ENCODE measurements around the gene GFRA1.

Gene GFRA1

DNA sequence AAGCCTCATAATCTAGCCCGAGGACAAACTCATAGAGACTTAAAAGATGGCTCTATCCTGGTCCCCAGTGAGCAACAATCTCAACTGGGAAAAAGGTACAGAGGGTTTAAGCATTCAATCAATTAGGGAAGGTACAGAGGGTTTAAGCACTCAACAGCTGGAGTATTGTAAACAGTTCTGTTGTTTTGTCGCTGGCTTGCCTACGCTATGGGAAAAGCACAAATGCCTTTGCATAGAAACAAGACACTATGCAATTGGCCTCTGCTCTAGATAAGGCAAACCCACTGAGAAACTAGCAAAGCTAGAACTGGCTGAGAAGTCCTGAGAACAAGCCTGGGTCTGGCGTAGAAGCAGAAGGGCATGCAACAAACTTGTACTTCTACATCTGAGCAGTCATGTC is 69.3 kb downstream of the GFRA1 start:
- H3K4me3 ChIP-seq (ENCODE audit: low read depth, low read length) = no peak overlapping the region
- no peak for DNase-seq (ENCODE audit: low read depth)
- TF ChIP-seq, protein P1, sequence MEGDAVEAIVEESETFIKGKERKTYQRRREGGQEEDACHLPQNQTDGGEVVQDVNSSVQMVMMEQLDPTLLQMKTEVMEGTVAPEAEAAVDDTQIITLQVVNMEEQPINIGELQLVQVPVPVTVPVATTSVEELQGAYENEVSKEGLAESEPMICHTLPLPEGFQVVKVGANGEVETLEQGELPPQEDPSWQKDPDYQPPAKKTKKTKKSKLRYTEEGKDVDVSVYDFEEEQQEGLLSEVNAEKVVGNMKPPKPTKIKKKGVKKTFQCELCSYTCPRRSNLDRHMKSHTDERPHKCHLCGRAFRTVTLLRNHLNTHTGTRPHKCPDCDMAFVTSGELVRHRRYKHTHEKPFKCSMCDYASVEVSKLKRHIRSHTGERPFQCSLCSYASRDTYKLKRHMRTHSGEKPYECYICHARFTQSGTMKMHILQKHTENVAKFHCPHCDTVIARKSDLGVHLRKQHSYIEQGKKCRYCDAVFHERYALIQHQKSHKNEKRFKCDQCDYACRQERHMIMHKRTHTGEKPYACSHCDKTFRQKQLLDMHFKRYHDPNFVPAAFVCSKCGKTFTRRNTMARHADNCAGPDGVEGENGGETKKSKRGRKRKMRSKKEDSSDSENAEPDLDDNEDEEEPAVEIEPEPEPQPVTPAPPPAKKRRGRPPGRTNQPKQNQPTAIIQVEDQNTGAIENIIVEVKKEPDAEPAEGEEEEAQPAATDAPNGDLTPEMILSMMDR (conservative IDR thresholded peaks at IDR 0.05; ENCODE audit: low read depth, low read length) = no peak

DNA sequence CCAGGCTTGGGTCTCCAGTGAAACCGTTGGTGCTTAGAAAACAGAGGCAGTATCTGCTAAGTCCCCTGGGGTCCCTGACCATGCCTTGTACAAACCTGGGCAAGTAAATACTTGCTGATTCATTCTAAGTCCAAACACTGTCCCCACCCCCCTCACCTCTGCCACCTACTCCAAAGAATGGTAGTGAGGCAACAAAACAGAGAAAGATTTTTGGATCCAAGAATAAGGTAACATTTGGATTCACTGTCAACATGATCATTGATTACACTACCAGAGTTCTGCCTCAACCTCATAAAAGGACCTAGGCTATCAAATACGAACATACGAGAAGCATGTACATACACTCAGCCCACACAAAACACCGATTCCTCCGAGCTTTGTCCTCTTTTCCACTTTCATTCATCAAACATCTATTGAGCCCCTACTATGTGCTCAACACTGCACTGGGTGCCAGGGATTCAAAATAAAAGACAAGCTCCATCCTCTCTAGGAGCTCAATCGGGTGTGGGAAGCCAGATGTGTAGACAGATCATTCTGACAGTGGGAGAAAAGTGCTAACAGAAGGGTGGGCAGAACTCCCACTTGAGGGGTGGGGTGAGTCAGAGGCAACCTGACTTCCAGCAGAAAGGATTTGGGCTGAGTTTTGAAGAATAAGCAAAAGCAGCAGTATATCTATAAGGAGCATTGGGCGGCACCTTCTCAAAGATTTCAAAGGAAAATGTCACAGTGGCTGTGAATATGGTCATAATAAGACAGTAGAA is 71.2 kb downstream of the GFRA1 start:
- TF ChIP-seq, protein P1 (conservative IDR thresholded peaks at IDR 0.05; ENCODE audit: low read depth, low read length) = no peak
- DNase-seq (ENCODE audit: low read depth) = no peak

DNA sequence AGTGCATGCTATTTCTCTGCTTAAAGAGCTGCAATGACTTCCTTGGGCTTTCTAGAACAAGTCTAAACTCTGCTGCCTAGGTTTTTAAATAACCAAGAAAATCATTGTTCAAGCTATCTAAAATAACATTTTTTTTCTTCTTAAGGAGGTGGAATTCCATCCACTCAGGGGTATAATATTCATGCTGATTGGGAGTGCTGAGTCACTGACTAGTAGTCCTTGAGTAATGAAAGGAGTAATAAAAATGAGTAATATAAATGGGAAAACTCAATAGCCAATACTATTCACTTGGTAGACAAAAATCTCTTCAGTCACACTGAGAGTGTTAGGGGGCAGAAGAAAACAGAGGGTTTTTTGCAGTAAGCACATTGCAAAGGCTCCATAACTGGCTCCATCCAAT is 72.0 kb downstream of the GFRA1 start:
- TF ChIP-seq, protein P1 (conservative IDR thresholded peaks at IDR 0.05; ENCODE audit: low read depth, low read length) = no peak
- no peak overlapping the region for H3K4me3 ChIP-seq (ENCODE audit: low read depth, low read length)
- no peak for DNase-seq (ENCODE audit: low read depth)

More for the DNA sequence above, 71.2 kb downstream of the GFRA1 start:
- no peak overlapping the region for H3K4me3 ChIP-seq (ENCODE audit: low read depth, low read length)

DNA sequence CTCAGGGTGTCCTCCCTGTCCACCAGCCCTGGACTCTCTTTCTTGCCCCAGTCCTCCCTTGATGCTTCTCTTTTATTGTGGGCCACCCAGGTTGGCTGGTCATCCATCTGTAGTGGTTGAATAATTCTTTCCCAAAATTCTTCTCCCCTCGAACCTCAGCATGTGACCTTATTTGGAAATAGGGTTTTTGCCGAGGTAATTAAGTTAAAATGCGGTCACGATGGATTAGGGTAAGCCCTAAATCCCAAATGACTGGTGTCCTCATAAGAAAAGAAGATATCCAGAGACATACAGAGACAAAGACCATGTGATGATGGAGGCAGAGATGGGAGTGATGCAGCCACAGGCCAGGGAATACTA is 74.3 kb downstream of the GFRA1 start:
- TF ChIP-seq, protein P1 (conservative IDR thresholded peaks at IDR 0.05; ENCODE audit: low read depth, low read length) = no peak
- H3K4me3 ChIP-seq (ENCODE audit: low read depth, low read length) = no peak overlapping the region
- DNase-seq (ENCODE audit: low read depth) = no peak

DNA sequence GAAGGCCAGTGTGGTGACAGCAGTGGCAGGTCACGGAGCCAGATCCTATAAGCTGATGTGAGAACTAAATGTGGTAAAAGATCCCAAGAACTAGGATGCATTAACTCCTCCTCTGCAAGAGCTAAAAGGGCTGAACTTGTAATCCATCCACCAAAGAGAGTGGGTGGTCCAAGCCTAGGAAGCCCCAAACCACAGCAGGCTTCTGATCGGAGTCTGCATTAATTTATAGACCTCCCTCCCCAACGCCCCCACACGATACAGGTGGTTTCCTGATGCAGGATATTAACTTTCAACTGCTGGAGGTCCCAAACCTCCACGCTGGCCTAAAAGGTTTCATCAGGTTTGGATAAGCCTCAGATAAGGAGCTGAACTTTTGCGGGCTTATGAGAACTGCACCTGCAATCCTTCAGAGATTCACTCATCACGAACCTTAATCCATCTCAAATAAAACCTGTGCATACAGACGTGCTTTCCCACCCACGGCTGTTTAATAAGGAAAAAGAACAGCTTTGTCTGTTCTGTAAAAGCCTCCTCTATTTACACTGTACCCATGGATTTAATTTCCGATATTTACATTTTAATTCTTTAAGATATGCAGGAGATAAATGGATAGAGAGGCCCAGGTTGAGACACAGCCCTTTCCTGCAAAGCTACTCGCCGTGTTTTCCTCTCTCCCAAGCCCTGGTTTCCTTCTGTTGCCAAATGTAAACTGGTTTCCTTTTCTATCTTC is 74.9 kb downstream of the GFRA1 start:
- H3K4me3 ChIP-seq (ENCODE audit: low read depth, low read length) = no peak overlapping the region
- TF ChIP-seq, protein P1 (conservative IDR thresholded peaks at IDR 0.05; ENCODE audit: low read depth, low read length) = no peak
- DNase-seq (ENCODE audit: low read depth) = no peak

DNA sequence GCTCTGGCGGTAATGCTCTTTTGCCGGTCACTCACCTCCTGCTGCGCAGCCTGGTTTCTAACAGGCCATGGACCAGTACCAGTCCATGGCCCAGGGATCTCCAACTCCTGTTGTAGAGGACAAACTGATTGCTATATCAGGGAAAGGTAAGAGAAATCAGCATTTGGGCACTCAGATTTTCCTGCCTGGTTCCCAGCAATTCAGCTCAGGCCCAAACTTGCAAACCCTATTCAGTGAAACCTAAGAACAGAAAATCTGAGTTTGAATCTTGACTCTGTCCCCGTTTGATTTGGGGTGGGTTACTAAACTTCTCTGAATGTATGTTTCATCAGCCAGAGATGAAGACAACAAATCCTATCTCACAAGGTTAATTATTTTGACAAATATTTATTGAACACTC is 77.4 kb downstream of the GFRA1 start:
- no peak overlapping the region for H3K4me3 ChIP-seq (ENCODE audit: low read depth, low read length)
- TF ChIP-seq, protein P1 (conservative IDR thresholded peaks at IDR 0.05; ENCODE audit: low read depth, low read length) = no peak
- DNase-seq (ENCODE audit: low read depth) = no peak
